NCI-H1417 treated with DMSO at 0.1 percent for 48 hours (cell line): Measurements from ENCODE around the gene SYCE3.

Experiments used
- DNase-seq: peaks from one replicate; lab custom pipeline; 2025; lab: John Stamatoyannopoulos, UW

Gene SYCE3

DNA sequence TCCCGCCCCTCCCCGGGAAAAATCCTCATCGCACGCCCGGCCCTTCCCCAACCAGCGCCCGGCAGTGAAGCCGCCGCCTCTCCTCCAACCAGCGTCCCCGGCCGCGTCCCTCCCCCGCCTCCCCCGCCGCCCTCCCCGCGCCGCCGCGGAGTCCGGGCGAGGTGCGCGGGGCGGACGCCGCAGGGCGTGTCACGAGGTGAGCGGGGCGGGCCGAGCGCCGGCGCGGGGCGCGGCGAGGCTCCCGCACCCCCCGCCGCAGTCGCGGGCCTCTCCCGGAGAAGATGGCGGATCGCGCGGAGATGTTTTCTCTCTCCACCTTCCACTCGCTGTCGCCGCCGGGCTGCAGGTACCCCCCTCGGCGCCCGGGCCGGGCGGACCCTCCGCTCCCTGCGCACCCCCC lies 37.8 kb upstream of the SYCE3 start, which contains the start of gene MAPK8IP2:
TSS of gene MAPK8IP2 (plus strand) at position 256 of the 400 bp plus-strand sequence. CDS start at position 282, 26 bp downstream.
- no peak for DNase-seq

DNA sequence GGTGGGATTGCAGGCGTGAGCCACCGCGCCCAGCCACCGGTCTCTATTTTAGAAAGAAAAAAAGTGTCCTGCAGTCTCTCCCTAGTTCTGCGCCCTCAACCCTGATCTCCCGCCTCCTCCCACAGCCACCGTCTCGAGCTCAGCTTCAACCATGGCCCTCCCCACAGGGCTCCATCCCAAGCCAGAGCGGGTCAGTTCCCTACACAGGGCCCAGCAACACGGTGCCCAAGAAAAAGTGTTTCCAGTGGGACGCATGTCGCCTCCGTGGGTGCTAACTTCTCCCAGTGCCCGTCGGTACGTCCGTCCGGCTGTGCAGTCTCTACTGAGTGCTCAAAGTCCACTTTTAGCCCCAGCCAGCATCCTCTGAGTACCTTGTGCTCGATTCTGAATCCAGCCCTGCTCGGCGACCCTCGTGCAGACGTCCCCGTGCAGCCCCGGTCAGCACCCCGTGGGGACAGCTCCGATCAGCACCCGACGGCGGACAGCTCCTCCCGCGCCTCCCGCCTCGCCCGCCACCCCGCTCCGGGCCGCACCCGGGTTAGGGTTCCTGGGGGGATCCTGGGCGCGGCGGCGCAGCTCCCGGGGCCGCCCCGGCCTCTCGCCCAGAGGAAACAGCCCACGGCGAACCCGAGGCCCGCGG lies 37.2 kb upstream of the SYCE3 start:
- DNase-seq: no peak

DNA sequence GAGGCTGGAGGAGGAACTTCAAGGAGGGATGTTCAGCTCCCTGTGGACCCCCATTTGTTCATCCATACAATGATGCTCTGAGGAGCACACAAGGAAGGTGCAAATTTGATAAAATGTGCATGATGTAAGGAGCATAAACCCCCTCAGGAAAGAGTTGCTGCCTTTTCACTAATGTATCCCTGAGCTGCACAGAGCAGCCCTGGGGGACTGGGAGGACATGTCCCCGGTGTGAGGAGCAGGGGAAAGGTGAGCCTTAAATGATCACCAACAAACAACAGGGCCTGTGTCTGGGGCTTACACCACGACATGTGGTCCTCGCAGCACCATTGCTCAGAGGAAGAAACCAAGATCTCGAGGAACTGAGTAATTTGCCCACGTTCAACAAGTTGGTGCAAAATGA lies 34.4 kb upstream of the SYCE3 start:
- DNase-seq: no peak

DNA sequence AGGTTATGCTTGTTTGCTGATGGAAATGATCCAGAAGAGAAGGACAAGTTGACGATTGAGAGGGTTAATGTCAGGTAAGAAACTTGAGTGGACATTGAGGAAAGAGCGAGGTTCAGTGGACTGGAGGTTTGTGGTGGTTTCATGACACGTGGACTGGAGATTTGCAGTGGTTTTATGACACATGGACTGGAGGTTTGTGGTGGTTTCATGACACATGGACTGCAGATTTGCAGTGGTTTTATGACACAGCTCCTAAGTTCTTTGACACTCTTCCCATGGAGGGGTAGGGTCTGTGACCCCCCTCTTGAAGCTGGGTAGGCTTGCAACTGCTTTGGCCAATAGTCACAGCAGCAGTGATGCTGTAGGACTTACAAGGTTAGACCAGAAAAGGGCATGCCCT lies 32.5 kb upstream of the SYCE3 start:
- DNase-seq: no peak

DNA sequence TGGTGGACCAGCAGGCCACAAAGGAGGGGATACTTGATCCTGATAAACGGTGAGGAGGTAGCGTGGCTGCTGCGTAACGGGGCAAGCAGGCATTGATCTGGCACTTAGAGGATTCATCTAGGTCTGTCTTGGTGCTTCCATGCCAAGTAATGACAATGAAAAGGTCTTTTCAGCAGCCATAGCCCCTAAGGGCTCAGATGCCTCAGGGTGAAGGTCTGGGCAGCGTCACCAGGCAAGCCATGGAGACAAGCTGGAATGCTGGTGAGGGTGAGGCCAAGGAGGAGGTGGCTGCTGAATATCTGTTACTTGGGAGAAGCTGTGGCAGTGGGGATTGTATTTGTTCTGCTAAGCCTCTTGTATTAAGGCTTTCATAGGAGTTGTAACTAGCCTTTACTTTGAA lies 24.7 kb upstream of the SYCE3 start:
- no peak for DNase-seq

DNA sequence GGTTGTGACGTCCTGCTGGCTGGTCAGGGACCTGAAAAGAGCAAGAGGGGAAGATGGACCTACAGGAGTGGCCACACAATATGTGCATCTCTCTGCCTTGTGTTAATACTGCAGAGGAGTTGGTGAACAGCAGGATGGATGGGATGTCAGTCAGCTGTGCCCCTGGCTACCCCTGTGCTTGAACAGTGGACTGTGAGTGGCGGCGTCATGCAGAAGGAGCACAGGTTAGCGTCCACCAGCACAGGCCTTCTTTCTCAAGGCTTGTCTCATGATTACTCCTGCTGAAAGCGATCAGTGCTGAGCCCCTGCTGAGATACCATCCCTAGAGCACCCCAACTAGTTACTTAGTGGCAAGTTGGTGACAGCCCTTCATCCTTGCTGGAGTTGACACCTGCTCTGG lies 23.7 kb upstream of the SYCE3 start:
- DNase-seq: no peak

DNA sequence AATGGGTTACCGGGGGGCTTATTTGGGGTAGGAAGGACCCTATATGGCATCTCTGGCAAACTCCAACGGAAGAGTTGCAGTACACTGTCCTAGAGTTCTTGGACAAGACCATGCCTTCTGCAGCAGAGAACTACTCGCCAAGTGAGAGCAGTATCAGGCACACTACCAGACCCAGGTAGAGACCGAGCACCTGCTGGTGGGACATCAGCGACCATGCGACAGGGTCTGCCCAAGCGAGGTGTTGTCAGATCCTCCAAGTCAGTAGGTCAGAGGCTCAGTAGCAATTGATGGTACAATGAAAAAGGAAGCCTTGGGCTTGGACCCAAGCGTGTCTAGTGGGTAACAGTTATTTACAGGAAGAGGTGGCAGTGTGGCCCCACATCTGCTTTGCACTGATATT lies 23.1 kb upstream of the SYCE3 start:
- no peak for DNase-seq

DNA sequence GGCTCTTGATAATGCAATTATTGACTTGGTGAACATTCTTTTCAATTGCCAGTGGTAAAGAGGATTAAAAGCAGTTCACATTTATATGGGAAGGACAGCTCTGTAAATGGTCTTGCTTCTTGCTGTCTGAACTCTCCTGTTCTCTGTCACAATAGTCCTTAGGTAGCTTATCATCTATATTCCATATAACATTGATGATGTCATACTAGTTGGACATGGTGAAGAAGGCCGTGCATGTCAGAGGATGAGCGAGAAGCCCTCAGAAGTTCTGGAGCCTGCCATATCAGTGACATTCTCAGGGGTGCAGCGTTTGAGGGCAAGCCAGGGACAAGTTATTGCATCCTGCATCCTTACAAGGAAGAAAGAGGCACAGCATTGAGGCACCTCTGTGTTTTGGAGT lies 22.5 kb upstream of the SYCE3 start:
- DNase-seq: no peak

DNA sequence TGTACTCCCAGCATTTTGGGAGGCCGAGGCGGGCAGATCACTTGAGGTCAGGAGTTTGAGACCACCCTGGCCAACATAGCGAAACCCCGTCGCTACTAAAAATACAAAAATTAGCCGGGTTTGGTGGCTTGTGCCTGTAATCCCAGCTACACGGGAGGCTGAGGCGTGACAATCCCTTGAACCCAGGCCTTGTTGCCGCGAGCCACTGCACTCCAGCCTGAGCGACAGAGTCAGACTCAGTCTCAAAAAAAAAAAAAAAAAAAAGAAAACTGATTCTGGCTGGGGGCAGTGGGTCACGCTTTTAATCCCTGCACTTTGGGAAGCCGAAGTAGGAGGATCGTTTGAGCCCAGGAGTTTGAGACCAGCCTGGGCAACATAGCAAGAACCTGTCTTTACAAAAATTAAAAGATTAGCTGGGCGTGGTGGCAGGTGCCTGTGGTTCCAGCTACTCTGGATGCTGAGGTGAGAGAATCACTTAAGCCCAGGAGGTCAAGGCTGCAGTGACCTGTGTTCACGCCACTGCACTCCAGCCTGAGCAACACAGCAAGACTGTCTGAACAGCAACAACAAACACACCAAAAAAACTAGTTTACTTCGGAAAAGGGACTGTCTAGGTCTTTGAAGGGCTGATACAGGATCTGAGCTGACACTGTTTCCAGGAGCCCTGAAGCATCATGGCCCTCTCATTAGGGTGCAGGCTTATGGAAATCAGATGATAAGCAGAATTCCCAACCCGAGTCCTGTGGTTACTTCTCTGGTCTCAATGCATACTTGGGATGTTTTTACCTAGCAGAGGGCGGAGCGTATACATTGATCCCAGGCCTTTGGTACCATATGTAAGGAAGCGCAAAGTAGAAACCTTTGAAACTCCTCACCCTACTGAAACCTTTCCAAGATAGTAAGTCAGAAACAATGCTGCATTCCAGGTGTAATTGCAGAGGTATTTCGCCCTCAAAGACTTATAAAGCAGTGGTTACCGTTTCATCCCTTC lies 21.7 kb upstream of the SYCE3 start:
- no peak for DNase-seq

DNA sequence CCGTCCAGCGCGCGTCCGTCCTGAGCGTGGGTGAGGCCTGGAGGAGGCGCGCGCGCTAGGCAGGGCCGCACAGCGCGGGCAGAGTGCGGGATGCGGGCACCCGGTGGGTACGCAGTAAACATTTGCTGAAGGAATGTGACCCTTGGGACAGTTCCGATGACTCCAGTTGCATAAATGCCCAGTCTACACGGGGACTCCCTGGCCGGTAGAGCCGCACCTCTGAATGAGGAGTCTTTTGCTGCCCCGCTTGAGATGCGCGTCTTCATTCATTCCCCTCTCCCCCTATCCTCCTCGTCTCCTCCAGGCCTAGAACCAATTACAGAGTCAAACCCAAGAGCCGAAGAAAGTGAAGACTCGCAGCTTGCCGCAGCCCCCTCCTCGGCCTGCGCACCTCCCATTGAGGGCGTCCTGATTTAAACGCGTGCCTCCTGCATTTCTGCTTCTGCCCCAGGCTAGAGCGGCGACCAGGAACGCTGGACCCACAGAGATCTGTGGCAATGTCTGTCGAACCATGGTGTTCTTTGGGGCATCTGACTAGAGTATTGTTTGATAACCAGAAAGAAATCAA lies 20.7 kb upstream of the SYCE3 start:
- DNase-seq: no peak

DNA sequence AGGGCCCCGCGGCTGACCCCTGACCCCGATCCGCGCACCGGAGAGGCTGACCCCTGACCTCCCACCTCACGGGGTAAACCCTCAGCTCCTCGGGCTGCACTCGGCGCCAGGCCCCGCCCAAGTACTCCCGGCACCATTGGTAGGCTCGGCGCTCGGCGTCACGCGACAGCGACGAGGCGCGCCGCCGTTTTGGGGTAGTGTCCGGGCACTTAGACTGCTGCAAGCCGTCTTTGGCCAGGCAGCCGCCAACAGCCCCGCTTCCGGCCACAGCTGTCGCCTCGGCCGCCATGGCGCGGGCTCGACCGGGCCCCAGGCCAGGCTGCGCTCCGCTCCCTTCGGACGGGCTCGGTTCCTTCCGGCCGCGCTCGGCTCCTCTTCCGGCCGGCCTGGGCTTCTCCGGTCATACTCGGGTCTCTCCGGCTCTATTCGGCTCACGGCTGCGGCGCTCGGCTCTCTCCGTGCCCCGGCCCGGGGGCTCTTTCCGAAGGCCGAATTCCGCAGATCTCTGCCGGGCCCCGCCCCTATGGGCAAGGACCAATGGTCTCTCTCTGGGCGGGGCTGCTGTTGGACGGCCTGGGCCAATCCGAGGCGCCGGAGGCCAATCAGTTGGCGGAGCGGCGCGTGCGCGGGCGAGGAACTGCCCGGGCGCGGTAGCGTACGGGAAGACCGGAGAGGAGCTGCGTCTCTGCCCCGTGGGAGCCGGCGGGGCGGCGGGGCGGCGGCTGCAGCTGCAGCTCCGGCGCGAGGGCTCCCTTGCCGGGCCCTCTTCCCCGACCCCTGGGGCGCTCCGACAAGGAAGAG lies 20.0 kb upstream of the SYCE3 start, which contains the start of gene CHKB:
TSS of gene CHKB (minus strand) at position 357 of the 801 bp plus-strand sequence. CDS start at position 289, 68 bp downstream.
- peak; percentile 58 for DNase-seq

DNA sequence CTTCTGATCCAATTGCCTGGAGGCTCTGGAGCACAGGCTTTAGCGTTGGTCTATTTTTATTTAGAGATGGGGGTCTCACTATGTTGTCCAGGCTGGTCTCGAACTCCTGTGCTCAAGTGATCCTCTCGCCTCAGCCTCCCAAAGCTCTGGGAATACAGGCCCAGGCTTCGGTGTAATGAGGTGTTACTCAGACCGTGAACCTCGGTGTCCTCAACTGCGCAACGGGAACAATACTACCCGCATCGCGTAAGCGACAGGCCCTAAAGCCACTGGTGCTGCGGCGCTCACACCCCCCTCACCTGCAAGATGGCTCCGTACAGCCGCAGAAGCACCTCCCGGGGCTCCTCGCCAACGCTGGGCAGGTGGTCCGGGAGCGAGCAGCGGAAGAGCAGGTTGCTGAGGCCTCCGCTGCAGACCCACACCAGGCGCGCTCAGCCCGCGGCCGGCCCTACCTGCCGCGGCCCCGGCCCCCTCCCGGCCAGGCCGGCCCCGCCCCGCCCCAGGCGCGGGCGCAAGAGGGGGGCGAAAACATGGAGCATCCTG lies 19.3 kb upstream of the SYCE3 start:
- no peak for DNase-seq

DNA sequence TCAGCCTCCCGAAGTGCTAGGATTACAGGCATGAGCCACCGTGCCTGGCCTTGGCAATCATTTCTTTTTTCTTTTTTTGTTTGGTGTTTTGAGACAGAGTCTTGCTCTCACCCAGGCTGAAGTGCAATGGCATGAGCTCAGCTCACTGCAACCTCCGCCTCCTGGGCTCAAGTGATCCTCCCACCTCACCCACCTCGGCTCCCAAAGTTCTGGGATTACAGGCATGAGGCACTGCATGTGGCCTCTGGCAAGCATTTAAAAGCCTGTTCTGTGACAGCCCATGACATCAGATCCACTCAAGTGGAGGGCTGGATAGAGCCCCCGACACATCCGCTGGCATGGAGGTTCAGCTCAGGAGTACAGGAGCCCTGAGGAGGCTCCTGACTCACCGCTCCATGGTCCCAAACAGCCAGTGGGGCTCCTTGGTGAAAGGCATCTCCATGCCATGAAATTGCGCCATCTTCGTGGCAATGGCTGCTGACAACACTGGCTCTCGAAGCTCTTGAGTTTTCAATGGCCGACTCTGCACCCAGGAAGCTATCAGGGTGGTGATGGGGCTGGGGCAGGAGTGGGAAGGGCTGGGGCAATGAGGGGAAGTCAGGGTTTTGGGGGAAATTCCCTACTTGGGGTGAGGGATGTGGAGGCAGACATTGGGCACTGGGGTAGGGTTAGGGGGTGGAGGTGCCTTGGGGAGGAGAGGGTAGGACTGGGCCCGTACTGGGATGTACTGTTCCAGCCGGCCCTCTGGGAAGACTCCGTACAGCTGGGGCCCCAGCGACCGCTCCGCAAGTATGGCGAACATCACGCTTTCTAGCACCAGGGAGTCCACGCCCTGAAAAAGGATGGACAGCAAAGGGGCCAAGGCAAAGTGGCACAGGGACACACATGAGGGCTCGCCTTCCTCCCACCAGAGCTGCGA lies 18.6 kb upstream of the SYCE3 start:
- DNase-seq: no peak

DNA sequence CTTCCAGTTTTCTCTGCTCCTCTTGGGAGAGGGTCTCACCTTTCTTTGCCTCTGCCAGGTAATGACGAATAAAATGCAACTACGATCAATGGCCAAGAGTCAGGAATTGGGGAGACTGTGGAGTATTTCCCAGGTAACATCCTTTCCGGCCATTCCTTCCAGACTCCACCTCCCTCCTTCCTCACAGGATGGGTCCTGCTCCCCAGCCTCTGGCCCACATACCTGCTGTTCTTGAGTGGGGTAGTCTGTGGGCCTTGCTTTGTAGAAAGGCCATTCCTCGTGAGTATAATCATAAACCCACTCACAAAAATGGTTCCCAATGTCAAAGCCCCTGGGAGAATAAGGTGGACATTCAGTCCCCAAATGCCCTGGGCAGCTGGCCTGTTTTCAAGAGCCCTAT lies 17.0 kb upstream of the SYCE3 start:
- no peak for DNase-seq

DNA sequence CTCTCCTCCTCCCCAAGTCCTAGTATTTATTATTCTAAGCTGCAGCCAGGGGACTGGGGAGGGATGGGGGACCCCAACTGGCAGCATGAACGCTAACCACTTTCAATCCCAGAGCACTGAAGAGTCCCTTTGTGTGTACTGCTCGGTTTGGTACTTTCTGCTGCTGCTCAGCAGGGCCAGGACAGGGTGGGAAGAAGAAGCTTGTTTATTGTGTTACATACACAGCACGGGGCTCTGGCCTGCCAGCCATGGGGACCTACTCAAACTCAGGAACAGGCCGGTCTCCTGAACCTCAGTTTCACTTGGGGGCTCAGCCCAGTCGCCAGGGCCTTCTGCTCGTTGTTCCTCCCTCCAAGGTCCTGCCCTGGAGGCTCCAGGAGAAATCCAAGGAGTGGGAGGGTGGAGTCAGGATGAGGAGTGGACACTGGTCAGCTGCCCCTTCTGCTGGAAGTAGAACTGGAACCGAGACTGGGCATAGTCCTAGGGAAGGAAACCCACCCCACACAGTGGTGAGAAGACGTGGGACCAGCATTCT lies 16.1 kb upstream of the SYCE3 start:
- DNase-seq: no peak

DNA sequence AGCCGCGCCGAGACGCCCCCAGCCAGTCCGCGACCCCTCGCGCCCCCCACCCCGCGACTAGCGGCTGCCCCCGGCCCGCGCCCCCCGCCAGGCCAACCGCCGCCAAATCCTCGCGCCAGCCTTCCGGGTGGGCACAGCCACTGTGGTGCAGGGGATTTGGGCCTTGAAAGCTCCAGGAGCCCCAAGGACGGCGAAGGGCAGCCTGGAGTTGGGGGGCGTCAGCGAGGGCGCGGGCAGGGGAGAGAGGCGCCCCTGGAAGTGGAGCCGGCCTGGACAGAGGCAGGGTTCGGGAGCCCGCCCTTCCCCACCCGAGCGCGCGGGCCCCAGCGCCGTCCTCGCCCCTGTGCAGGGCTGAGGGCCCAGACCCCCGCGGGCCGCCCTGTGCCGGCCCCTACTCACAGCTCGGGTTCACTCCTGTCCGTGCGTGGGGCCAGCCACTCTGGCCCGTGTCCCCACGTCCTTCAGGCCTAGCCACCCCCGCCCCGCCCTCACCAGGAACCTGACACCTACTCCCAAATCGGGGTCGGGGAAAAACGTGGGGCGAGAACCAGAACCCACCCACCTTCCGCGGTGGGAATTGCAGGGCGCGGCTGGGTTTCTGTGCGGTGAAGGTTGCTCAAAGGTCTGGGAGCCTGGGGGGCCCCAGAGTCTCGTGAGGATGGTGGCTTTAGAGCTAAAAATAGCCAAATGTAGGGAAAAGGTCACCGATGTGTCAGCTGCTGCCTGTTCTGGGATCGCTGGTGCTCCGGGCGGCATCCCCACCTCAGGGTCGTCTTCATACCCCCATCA lies 15.5 kb upstream of the SYCE3 start, which contains the start of gene CPT1B:
TSS of gene CPT1B (minus strand) at position 441 of the 789 bp plus-strand sequence. CDS start 512 bp downstream, outside the sequence.
- no peak for DNase-seq

DNA sequence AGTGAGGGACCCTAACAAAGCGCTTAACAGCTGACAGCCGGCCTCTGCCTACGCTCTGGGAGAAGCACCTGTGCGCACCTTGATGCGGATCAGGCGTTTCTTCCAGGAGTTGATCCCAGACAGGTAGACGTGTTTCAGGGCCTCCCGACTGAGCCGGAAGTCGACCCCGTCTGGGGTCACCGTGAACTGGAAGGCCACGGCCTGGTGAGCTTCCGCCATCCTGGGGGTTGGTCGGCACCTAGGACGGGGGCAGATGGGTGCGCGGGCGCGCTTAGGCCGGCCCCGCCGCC lies 14.9 kb upstream of the SYCE3 start:
- no peak for DNase-seq

DNA sequence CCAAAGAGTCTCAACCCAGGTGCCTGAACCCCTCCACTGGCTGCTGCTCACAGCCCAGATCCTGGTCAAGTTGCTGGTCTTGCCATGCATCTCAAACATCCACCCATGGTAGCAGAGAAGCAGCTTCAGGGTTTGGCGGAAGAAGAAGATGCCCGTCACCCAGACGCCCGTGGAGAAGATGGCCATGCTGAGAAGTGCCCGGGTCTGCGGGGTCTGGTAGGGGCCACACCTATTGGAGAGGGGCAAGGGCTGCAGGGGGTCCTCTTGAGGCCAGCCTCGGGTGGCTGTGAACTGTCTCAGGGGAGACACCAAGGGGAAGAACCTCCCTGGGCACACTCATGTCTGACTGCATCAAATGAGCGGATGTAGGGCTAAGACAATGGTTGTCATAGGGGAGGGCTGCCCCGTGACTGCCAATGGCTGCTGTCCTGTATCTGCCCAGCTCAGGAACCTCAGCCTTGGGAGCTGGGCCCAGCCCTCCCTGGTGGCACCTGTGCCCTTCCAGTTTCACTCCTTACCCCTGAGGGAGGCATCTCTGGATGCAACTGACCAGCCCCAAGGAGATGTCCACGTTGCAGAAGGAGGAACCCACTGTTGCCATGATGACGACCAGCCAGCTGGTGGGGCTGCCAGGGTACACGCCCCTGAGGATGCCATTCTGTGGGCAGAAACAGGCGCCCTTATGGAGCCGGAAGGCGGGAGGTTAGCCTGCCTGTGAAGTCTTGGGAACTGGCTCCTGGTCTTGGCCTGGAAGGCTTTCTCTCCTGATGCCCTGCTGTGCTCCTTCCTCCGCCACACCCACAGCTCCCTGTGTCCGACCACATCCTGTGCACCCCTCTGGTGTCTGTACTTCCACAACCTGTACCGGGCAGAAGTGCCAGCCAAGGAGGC lies 14.3 kb upstream of the SYCE3 start:
- no peak for DNase-seq

DNA sequence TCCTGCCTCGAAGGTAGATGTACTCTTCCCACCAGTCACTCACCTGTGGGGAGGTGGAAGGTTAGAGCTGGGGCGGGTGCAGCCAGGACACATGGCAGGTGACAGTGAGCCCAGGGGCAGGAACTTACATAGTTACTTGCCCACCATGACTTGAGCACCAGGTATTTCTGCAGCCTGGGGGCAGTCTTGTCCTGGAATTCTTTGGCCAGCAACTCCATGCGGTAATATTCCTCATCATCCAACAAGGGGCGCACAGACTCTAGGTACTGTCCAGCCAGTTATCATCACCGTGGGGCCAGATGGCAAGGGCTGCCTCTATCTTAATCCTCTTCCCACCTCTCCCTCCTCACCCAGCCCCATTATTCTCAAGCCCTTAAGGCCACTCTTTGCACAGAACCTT lies 13.4 kb upstream of the SYCE3 start:
- DNase-seq: no peak
